Liver (tissue), 9 donors: Measurements from ENCODE around the gene RB1. TPM values are rescaled to one million over a fixed set of nuclear protein-coding genes. Genes with fewer than 3 reads are reported as not detected.

Experiments
- DNase-seq: peaks from one replicate; pipeline ENCODE4 v3.0.0-alpha.2; 2017; ENCODE audit warnings: low spot score
- H3K27ac ChIP-seq, 2 donors: one replicate each; pipeline ENCODE4 v1.7.0; 2013; ENCODE audit warnings: inconsistent platforms in 2 of 2, low read length in 2 of 2, control low read depth in 1 of 2, low read depth in 1 of 2, mild to moderate bottlenecking in 1 of 2
- H3K27me3 ChIP-seq, 4 donors: one replicate each; pipeline versions ENCODE4 v1.6.1 to v1.7.0; 2013; ENCODE audit warnings: low read length in 3 of 4, inconsistent platforms in 1 of 4, mild to moderate bottlenecking in 1 of 4, moderate library complexity in 1 of 4; ENCODE audit not compliant: control insufficient read depth in 4 of 4, insufficient read depth in 4 of 4
- H3K36me3 ChIP-seq, 4 donors: one replicate each; pipeline versions ENCODE4 v1.6.1 to v1.7.0; 2013; ENCODE audit warnings: low read length in 3 of 4, mild to moderate bottlenecking in 3 of 4, low read depth in 1 of 4, moderate library complexity in 1 of 4; ENCODE audit not compliant: control insufficient read depth in 4 of 4, insufficient read depth in 3 of 4
- H3K4me1 ChIP-seq, 4 donors: one replicate each; pipeline versions ENCODE4 v1.6.1 to v1.7.0; 2013; ENCODE audit warnings: low read length in 3 of 4, mild to moderate bottlenecking in 3 of 4, moderate library complexity in 1 of 4; ENCODE audit not compliant: control insufficient read depth in 4 of 4, insufficient read depth in 4 of 4
- H3K4me3 ChIP-seq, 3 donors: one replicate each; pipeline versions ENCODE4 v1.6.1 to v1.7.0; 2013; ENCODE audit warnings: low read length in 3 of 3, control low read depth in 1 of 3, low read depth in 1 of 3, mild to moderate bottlenecking in 1 of 3
- H3K9ac ChIP-seq, 2 donors: one replicate each; pipeline ENCODE4 v1.7.0; 2013; ENCODE audit warnings: low read length in 2 of 2, mild to moderate bottlenecking in 2 of 2, moderate library complexity in 2 of 2, control low read depth in 1 of 2, low read depth in 1 of 2
- H3K9me3 ChIP-seq, 4 donors: one replicate each; pipeline versions ENCODE4 v1.6.1 to v1.7.0; 2013; ENCODE audit warnings: low read length in 3 of 4; ENCODE audit not compliant: control insufficient read depth in 4 of 4
- CTCF ChIP-seq: fragments of 150-350 bp; IDR thresholded peaks from 2 replicates; pipeline ENCODE4 v1.5.1; 2017; ENCODE audit warnings: improper control_type of control experiment, low read depth, low read length; ENCODE audit not compliant: missing input control
- EGR1 ChIP-seq, 2 donors: IDR thresholded peaks; 2 replicates each; pipeline ENCODE4 v1.6.1; 2016 to 2018; ENCODE audit warnings: antibody characterized with exemption in 2 of 2, low read depth in 2 of 2
- FOXA1 ChIP-seq: IDR thresholded peaks from 2 replicates; pipeline ENCODE4 v1.6.1; 2016; ENCODE audit warnings: antibody characterized with exemption
- FOXA2 ChIP-seq: IDR thresholded peaks from 2 replicates; pipeline ENCODE4 v1.6.1; 2016; ENCODE audit warnings: antibody characterized with exemption
- GABPA ChIP-seq, 2 donors: IDR thresholded peaks in 1 of 2; conservative IDR thresholded peaks in 1 of 2; 2 replicates each; pipeline ENCODE4 v1.6.1; 2016; ENCODE audit warnings: antibody characterized with exemption in 2 of 2, mild to moderate bottlenecking in 1 of 2, moderate library complexity in 1 of 2
- HNF4A ChIP-seq, 2 donors: conservative IDR thresholded peaks; 2 replicates each; pipeline ENCODE4 v1.6.1; 2016; ENCODE audit warnings: antibody characterized with exemption in 2 of 2, mild to moderate bottlenecking in 2 of 2
- HNF4G ChIP-seq: IDR thresholded peaks from 2 replicates; pipeline ENCODE4 v1.6.1; 2016; ENCODE audit warnings: antibody characterized with exemption
- JUND ChIP-seq, 2 donors: IDR thresholded peaks; 2 replicates each; pipeline ENCODE4 v1.6.1; 2016; ENCODE audit warnings: antibody characterized with exemption in 2 of 2
- MAX ChIP-seq: IDR thresholded peaks from 2 replicates; pipeline ENCODE4 v1.6.1; 2016; ENCODE audit warnings: antibody characterized with exemption
- NR2F2 ChIP-seq: IDR thresholded peaks from 2 replicates; pipeline ENCODE4 v1.6.1; 2016; ENCODE audit warnings: antibody characterized with exemption
- RAD21 ChIP-seq, 2 donors: IDR thresholded peaks; 2 replicates each; pipeline ENCODE4 v1.6.1; 2016; ENCODE audit warnings: antibody characterized with exemption in 2 of 2, mild to moderate bottlenecking in 2 of 2
- REST ChIP-seq: IDR thresholded peaks from 2 replicates; pipeline ENCODE4 v1.6.1; 2016; ENCODE audit warnings: antibody characterized with exemption, mild to moderate bottlenecking
- RXRA ChIP-seq, 2 donors: IDR thresholded peaks; 2 replicates each; pipeline ENCODE4 v1.6.1; 2017 to 2018; ENCODE audit warnings: antibody characterized with exemption in 2 of 2, mild to moderate bottlenecking in 1 of 2
- SP1 ChIP-seq: IDR thresholded peaks from 2 replicates; pipeline ENCODE4 v1.6.1; 2018; ENCODE audit warnings: antibody characterized with exemption, mild to moderate bottlenecking
- TAF1 ChIP-seq: conservative IDR thresholded peaks from 2 replicates; pipeline ENCODE4 v1.6.1; 2016; ENCODE audit warnings: antibody characterized with exemption, mild to moderate bottlenecking
- YY1 ChIP-seq: IDR thresholded peaks from 2 replicates; pipeline ENCODE4 v1.6.1; 2016; ENCODE audit warnings: antibody characterized with exemption, mild to moderate bottlenecking
- ZBTB33 ChIP-seq: IDR thresholded peaks from 2 replicates; pipeline ENCODE4 v1.6.1; 2016; ENCODE audit warnings: antibody characterized with exemption
- WGBS: extraction: QIAGEN DNeasy Blood & Tissue Kit; methylation state at CpG from one replicate; pipeline ENCODE4 v1.1.7; 2013; 5-methylcytosine and 5-hydroxymethylcytosine counted together
- polyA plus RNA-seq, 2 donors: library from polyadenylated mRNA; stranded (reverse) in 1 of 2; unstranded in 1 of 2; fragments of 200-250 nt in 1 of 2; fragments of >200 nt in 1 of 2; fragmentation: Nextera tagmentation in 1 of 2; extraction: Ambion mirVana in 1 of 2; gene quantifications; one replicate each; pipeline versions ENCODE4 v1.2.1 to v1.2.3, GENCODE V29; 2013 to 2015
- total RNA-seq, 2 donors: library from RNA; depleted of rRNA; stranded (reverse); fragments of >200 nt; gene quantifications; one replicate each; pipeline ENCODE4 v1.2.3, GENCODE V29; 2014
- donor health status: healthy.
- donor health status: healthy.
- donor health status: healthy.
- donor health status: healthy.
- donor health status: healthy.

RB1 gene
- total and polyA plus RNA-seq, 4 donors = 6.6 to 30.6 (median 8.9) TPM

GRCh38 chr13:48400090-48400694 lies 96.6 kb downstream of the RB1 start:
- Histone ChIP-seq H3K9me3 (no peaks in the 10 kb centered on the region), H3K27me3 (no peaks in the 10 kb centered on the region), H3K4me3 (no peak overlapping the region), H3K36me3 (no peaks in the 10 kb centered on the region), H3K9ac (no peak overlapping the region), H3K27ac (no peak overlapping the region), H3K4me1 (no peaks in the 10 kb centered on the region)
- TF ChIP-seq CTCF (no peak), HNF4G (no peak), REST (no peak), GABPA (IDR thresholded peaks at IDR 0.05 in 1 of 2, conservative IDR thresholded peaks at IDR 0.05 in 1 of 2) (no peak), RXRA (IDR thresholded peaks at IDR 0.05) (no peak), FOXA1 (no peak), SP1 (no peak), EGR1 (IDR thresholded peaks at IDR 0.05; ENCODE audit: low read depth in 2 of 2) (no peak), TAF1 (no peak), RAD21 (IDR thresholded peaks at IDR 0.05) (no peak), JUND (IDR thresholded peaks at IDR 0.05) (no peak)
- no peak for DNase-seq
- WGBS = 76% methylated on average over 2 of the region's 2 CpGs

- Histone ChIP-seq H3K9me3 (no peaks in the 10 kb centered on the region), H3K27ac (no peak overlapping the region), H3K36me3 (no peaks in the 10 kb centered on the region), H3K4me3 (no peak overlapping the region), H3K9ac (no peak overlapping the region), H3K4me1 (no peaks in the 10 kb centered on the region), H3K27me3 (no peaks in the 10 kb centered on the region)
- TF ChIP-seq RAD21 (IDR thresholded peaks at IDR 0.05) (peak; percentile 18 to 33), TAF1 (no peak), NR2F2 (no peak), YY1 (peak; percentile 28), JUND (IDR thresholded peaks at IDR 0.05) (no peak)
- DNase-seq = no peak
- 40% methylated on average over 1 of the region's 1 CpG for WGBS
Observed at GRCh38 chr13:48400850-48401291, 97.3 kb downstream of the RB1 start.

- no peaks in the 10 kb centered on the region for H3K36me3 ChIP-seq
- whole genome bisulfite sequencing = 66% methylated on average over 2 of the region's 2 CpGs
- no peak for DNase-seq
- no peaks in the 10 kb centered on the region for H3K27me3 ChIP-seq
- no peaks in the 10 kb centered on the region for H3K9me3 ChIP-seq
- H3K9ac ChIP-seq = no peak overlapping the region
- H3K4me3 ChIP-seq = no peak overlapping the region
- no peak overlapping the region for H3K27ac ChIP-seq
- H3K4me1 ChIP-seq = no peaks in the 10 kb centered on the region
- TF ChIP-seq FOXA2 = no peak
- no peak for TF ChIP-seq RAD21 (IDR thresholded peaks at IDR 0.05)
- no peak for TF ChIP-seq HNF4A (conservative IDR thresholded peaks at IDR 0.05)
- no peak for TF ChIP-seq ZBTB33
- no peak for TF ChIP-seq FOXA1
- TF ChIP-seq MAX = no peak
- TF ChIP-seq YY1 = no peak
- no peak for TF ChIP-seq TAF1
- no peak for TF ChIP-seq RXRA (IDR thresholded peaks at IDR 0.05)
- TF ChIP-seq EGR1 (IDR thresholded peaks at IDR 0.05; ENCODE audit: low read depth in 2 of 2) = no peak
- TF ChIP-seq CTCF = no peak
- TF ChIP-seq NR2F2 = no peak
- TF ChIP-seq SP1 = no peak
Observed at GRCh38 chr13:48401480-48401879, 97.9 kb downstream of the RB1 start.
